Endothelial cell (in vitro differentiated cells): ENCODE data around the gene CACNA1B. TPM values are rescaled to one million over a fixed set of nuclear protein-coding genes. Genes with fewer than 3 reads are reported as not detected.
"Not testable (repeated sequence)": the region's sequence is repeated elsewhere in the genome, so short reads cannot be mapped to it uniquely, and the experiment has no call there.

Source experiments
- DNase-seq: peaks from one replicate; pipeline ENCODE4 v3.0.0; 2021; ENCODE audit warnings: low spot score
- H3K27ac Mint-ChIP-seq: one replicate; pipeline ENCODE4 v1.8.0; 2021; ENCODE audit warnings: mixed read lengths, inconsistent platforms; ENCODE audit not compliant: unreplicated experiment
- H3K27me3 Mint-ChIP-seq: one replicate; pipeline ENCODE4 v1.8.0; 2021; ENCODE audit warnings: mild to moderate bottlenecking, moderate library complexity, mixed read lengths, inconsistent platforms; ENCODE audit not compliant: unreplicated experiment
- H3K36me3 Mint-ChIP-seq: one replicate; pipeline ENCODE4 v1.8.0; 2021; ENCODE audit warnings: mild to moderate bottlenecking, low read depth, mixed read lengths, inconsistent platforms; ENCODE audit not compliant: unreplicated experiment
- H3K4me1 Mint-ChIP-seq: one replicate; pipeline ENCODE4 v1.8.0; 2021; ENCODE audit warnings: mild to moderate bottlenecking, mixed read lengths, inconsistent platforms; ENCODE audit not compliant: unreplicated experiment
- H3K4me3 Mint-ChIP-seq: one replicate; pipeline ENCODE4 v1.8.0; 2021; ENCODE audit warnings: mild to moderate bottlenecking, mixed read lengths, inconsistent platforms; ENCODE audit not compliant: unreplicated experiment
- H3K9me3 Mint-ChIP-seq: one replicate; pipeline ENCODE4 v1.8.0; 2021; ENCODE audit warnings: mixed read lengths, inconsistent platforms; ENCODE audit not compliant: unreplicated experiment
- total RNA-seq: library from RNA; stranded (reverse); fragmentation: NEBNext Ultra II Directional; extraction: Animal tissue kit (Norgen Biotek cat#: 25700); gene quantifications from one replicate; pipeline ENCODE4 v1.2.1, GENCODE V29; 2021; ENCODE audit not compliant: unreplicated experiment
- TF ChIP-seq, protein P1 (sequence below): fragments of 200-600 bp; sonication (generic); IDR thresholded peaks from one replicate; pipeline ENCODE4 v1.5.0; 2021; ENCODE audit warnings: antibody characterized with exemption; ENCODE audit not compliant: unreplicated experiment

Gene CACNA1B
- total RNA-seq, 1 donor from 2014 or later, result 2.0 TPM

DNA sequence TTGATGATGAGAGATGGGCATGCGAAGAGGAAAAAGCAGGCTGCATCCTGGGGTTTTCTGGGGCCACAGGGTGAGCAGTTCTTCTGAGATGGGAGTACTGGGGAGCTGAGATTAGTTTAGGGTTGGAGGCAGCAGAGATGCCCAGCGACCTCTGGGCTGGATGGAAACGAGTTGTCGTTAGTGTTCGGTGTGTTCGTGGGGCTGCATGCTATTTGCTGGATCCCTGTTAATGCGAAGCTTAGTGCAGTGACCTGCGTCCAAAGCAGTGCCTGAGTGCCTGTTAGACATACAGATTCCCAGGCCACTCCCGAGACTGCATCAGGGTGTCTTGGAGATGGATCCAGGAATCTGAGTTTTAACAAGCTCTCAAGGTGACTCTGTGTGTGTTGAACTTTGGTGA lies 201.3 kb downstream of the CACNA1B start:
- Mint-ChIP-seq H3K4me3 (no peak overlapping the region), H3K27me3 (no peaks in the 10 kb centered on the region), H3K27ac (no peak overlapping the region), H3K36me3 (peaks cover 16% of the 10 kb centered on the region), H3K4me1 (no peaks in the 10 kb centered on the region), H3K9me3 (no peaks in the 10 kb centered on the region)
- DNase-seq, result no peak
- TF ChIP-seq, protein P1, sequence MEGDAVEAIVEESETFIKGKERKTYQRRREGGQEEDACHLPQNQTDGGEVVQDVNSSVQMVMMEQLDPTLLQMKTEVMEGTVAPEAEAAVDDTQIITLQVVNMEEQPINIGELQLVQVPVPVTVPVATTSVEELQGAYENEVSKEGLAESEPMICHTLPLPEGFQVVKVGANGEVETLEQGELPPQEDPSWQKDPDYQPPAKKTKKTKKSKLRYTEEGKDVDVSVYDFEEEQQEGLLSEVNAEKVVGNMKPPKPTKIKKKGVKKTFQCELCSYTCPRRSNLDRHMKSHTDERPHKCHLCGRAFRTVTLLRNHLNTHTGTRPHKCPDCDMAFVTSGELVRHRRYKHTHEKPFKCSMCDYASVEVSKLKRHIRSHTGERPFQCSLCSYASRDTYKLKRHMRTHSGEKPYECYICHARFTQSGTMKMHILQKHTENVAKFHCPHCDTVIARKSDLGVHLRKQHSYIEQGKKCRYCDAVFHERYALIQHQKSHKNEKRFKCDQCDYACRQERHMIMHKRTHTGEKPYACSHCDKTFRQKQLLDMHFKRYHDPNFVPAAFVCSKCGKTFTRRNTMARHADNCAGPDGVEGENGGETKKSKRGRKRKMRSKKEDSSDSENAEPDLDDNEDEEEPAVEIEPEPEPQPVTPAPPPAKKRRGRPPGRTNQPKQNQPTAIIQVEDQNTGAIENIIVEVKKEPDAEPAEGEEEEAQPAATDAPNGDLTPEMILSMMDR, result no peak

DNA sequence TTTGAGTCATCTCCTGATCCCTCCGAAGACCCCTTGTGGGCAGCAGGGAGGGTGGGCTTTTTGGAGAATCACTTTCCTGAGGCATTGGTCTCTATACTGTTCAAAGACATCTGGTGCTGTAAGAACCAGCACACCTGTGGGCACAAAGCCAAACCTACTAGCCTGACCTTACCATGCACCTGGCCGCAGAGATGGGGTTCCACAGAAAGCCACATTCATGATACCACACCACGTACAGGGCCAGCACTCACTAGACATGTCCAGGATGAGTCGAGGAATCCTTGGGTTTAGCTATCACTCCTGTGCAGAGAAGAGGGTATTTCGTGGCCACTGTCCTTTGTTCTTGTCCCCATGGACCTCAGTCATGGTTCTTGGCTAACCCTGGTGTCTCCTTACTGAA lies 203.4 kb downstream of the CACNA1B start:
- TF ChIP-seq, protein P1, result no peak
- H3K27ac Mint-ChIP-seq, result no peak overlapping the region
- H3K4me3 Mint-ChIP-seq, result no peak overlapping the region
- peaks cover 17% of the 10 kb centered on the region for H3K36me3 Mint-ChIP-seq
- H3K4me1 Mint-ChIP-seq, result no peaks in the 10 kb centered on the region
- no peaks in the 10 kb centered on the region for H3K27me3 Mint-ChIP-seq
- no peak for DNase-seq
- peaks cover 8% of the 10 kb centered on the region for H3K9me3 Mint-ChIP-seq

DNA sequence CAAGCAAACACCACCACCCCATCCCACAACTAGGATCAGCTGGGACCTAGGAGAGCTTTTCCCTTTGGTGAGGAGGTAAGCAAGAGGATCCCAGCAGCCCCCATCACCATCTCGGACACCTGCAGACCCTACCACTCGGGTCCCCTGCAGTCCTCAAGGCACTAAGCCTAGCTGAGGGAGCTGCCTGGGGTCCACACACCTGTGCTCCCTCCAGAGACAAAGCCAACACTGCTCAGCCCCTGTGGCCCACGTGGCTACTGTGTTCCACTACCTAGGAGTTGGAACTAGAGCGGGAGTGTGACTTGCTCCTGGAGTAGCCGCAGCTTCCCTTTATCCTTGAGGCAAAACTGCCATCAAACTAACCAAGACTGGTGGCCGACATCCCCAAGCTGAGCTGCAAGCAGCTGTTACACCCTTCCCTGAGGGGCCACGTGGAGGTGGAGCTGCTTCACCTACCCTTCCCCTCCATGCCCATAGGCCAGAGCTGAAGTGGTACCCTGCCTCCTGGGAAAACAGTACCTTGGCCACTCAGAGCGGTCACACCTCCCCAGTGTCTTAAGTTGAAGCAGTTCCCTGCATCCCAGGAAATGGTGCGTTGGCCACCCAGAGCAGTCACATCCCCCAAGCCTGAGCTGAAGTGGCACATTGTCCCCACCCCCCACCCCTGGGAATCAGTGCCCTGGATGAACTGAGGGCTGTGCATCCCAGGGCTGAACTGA lies 205.5 kb downstream of the CACNA1B start:
- no peak for DNase-seq
- TF ChIP-seq, protein P1, result no peak
- peaks cover 24% of the 10 kb centered on the region for H3K36me3 Mint-ChIP-seq
- H3K4me3 Mint-ChIP-seq, result no peak overlapping the region
- no peaks in the 10 kb centered on the region for H3K27me3 Mint-ChIP-seq
- no peaks in the 10 kb centered on the region for H3K4me1 Mint-ChIP-seq
- peaks cover 16% of the 10 kb centered on the region for H3K9me3 Mint-ChIP-seq
- H3K27ac Mint-ChIP-seq, result no peak overlapping the region

GRCh38 chr9:138083873-138084272 lies 206.3 kb downstream of the CACNA1B start:
- no peaks in the 10 kb centered on the region for H3K27me3 Mint-ChIP-seq
- H3K9me3 Mint-ChIP-seq, result peaks cover 16% of the 10 kb centered on the region

DNA sequence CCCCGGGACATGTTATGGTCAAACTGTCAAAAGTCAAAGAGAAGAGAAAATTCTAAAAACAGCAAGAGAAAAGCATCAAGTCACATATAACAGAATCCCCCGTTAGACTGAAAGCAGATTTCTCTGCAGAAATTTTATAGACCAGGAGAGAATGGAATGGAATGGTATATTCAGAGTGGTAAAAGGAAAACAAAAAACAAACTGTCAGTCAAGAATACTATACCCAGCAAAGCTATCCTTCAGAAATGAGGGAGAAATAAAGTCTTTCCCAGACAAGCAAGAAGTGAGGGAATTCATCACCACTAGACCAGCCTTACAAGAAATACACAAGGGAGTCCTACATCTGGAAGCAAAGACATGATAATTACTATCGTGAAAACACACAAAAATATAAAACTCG lies 208.0 kb downstream of the CACNA1B start:
- Mint-ChIP-seq H3K9me3 (peaks cover 16% of the 10 kb centered on the region), H3K4me3 (no peak overlapping the region), H3K36me3 (peaks cover 17% of the 10 kb centered on the region), H3K4me1 (no peaks in the 10 kb centered on the region), H3K27me3 (no peaks in the 10 kb centered on the region), H3K27ac (no peak overlapping the region)
- TF ChIP-seq, protein P1, result no peak
- DNase-seq, result no peak

More at GRCh38 chr9:138083873-138084272, 206.3 kb downstream of the CACNA1B start:
- H3K4me1 Mint-ChIP-seq, result no peaks in the 10 kb centered on the region
- H3K27ac Mint-ChIP-seq, result no peak overlapping the region
- H3K4me3 Mint-ChIP-seq, result no peak overlapping the region
- H3K36me3 Mint-ChIP-seq, result peaks cover 24% of the 10 kb centered on the region
- DNase-seq, result no peak
- TF ChIP-seq, protein P1, result no peak

- not testable (repeated sequence) for H3K4me3 Mint-ChIP-seq, H3K4me1 Mint-ChIP-seq, H3K9me3 Mint-ChIP-seq, H3K27me3 Mint-ChIP-seq, H3K27ac Mint-ChIP-seq, H3K36me3 Mint-ChIP-seq, DNase-seq
Observed at GRCh38 chr9:138092057-138092456, 214.5 kb downstream of the CACNA1B start.
